ENCODE measurements around the gene ATP6AP2.
A peak's percentile ranks its signal among the peaks of the same experiment; 100 is the strongest.

The ATP6AP2 gene

GRCh38 chrX:40580537-40581335 lies at the start of gene ATP6AP2:
Gene ATP6AP2, plus strand, starts transcription at chrX:40580970. Its CDS starts 96 bp downstream, at chrX:40581066.
- peak; percentile 93 for DNase-seq (ENCODE audit: low spot score)
- H3K4me3 ChIP-seq = peak within 1 kb of the TSS; percentile 85
- H3K27ac ChIP-seq = peak within 1 kb of the TSS; percentile 65 to 96
- no peak for TF ChIP-seq CTCF (IDR thresholded peaks at IDR 0.05)

GRCh38 chrX:40531056-40531826 lies 49.5 kb upstream of the ATP6AP2 start:
- no peak for TF ChIP-seq CTCF (IDR thresholded peaks at IDR 0.05)
- no peak overlapping the region for H3K27ac ChIP-seq
- DNase-seq (ENCODE audit: low spot score) = no peak
- no peak overlapping the region for H3K4me3 ChIP-seq

GRCh38 chrX:40537310-40537709 lies 43.5 kb upstream of the ATP6AP2 start:
- H3K4me3 ChIP-seq = no peak overlapping the region
- DNase-seq (ENCODE audit: low spot score) = no peak
- no peak overlapping the region for H3K27ac ChIP-seq
- TF ChIP-seq CTCF (IDR thresholded peaks at IDR 0.05) = no peak

GRCh38 chrX:40538406-40538805 lies 42.4 kb upstream of the ATP6AP2 start:
- DNase-seq (ENCODE audit: low spot score) = no peak
- H3K4me3 ChIP-seq = no peak overlapping the region
- TF ChIP-seq CTCF (IDR thresholded peaks at IDR 0.05) = no peak
- H3K27ac ChIP-seq = no peak overlapping the region

- peak overlapping the region in 1 of 2 donors; percentile 12 for H3K27ac ChIP-seq
- no peak for DNase-seq (ENCODE audit: low spot score)
Measured at GRCh38 chrX:40539214-40540142, 41.3 kb upstream of the ATP6AP2 start.

More at GRCh38 chrX:40539214-40540142, 41.3 kb upstream of the ATP6AP2 start:
- no peak overlapping the region for H3K4me3 ChIP-seq
- no peak for TF ChIP-seq CTCF (IDR thresholded peaks at IDR 0.05)
